ENCODE data around the gene TBC1D14.

TBC1D14 gene

DNA sequence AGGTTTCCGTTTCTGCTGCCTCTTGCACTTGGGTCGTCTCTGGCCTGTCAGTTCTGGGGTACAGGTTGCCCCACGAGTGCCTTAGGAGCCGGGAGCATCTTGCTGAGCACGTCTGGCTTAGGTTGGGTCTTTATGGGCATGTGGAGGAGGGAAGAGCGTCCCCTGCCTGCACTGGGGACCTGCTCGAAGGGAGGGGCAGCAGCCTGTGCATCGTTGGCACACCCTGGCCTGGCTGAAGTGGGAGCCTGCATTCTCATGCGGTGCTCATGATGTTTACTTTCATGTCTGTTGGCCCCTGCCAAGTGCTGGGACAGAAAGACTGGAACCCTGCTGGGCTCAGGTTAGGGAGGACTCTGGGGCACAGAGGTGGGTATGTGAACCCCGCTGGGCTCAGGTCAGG lies 109.7 kb downstream of the TBC1D14 start:
- no peak for DNase-seq (ENCODE audit: extremely low read depth, insufficient read length)
- H3K27me3 ChIP-seq (replicated peaks; ENCODE audit: control insufficient read depth, insufficient read depth, low read length), result no peaks in the 10 kb centered on the region
- H3K4me3 ChIP-seq (replicated peaks; ENCODE audit: low read depth, low read length), result no peak overlapping the region
- H3K36me3 ChIP-seq (ENCODE audit: control insufficient read depth, insufficient read depth, low read length), result peaks cover 21% of the 10 kb centered on the region
- TF ChIP-seq, protein P1, sequence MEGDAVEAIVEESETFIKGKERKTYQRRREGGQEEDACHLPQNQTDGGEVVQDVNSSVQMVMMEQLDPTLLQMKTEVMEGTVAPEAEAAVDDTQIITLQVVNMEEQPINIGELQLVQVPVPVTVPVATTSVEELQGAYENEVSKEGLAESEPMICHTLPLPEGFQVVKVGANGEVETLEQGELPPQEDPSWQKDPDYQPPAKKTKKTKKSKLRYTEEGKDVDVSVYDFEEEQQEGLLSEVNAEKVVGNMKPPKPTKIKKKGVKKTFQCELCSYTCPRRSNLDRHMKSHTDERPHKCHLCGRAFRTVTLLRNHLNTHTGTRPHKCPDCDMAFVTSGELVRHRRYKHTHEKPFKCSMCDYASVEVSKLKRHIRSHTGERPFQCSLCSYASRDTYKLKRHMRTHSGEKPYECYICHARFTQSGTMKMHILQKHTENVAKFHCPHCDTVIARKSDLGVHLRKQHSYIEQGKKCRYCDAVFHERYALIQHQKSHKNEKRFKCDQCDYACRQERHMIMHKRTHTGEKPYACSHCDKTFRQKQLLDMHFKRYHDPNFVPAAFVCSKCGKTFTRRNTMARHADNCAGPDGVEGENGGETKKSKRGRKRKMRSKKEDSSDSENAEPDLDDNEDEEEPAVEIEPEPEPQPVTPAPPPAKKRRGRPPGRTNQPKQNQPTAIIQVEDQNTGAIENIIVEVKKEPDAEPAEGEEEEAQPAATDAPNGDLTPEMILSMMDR (IDR thresholded peaks at IDR 0.05; ENCODE audit: insufficient read depth, low read length, poor library complexity, severe bottlenecking), result no peak

DNA sequence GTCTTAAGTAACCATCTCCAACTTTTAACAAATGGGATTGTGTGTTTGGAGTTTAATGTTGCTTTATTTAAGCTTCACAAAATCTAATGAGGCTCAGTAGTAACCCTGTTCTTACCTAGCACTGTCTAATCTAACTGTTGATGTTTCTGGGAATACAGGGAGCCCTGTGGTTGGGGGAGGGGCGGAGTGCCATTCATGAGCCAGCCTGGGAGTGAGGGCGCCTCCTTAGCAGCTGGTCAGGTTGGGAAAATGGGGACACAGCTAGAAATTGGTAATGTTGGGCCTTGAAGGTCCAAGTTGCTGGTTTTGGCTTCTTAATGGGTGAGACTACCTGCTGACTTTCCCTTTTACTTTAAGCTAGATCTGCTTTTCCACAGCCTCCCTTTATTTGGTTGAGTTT lies 110.7 kb downstream of the TBC1D14 start:
- H3K36me3 ChIP-seq (ENCODE audit: control insufficient read depth, insufficient read depth, low read length), result peaks cover 22% of the 10 kb centered on the region
- H3K4me3 ChIP-seq (replicated peaks; ENCODE audit: low read depth, low read length), result no peak overlapping the region
- no peak for DNase-seq (ENCODE audit: extremely low read depth, insufficient read length)
- no peaks in the 10 kb centered on the region for H3K27me3 ChIP-seq (replicated peaks; ENCODE audit: control insufficient read depth, insufficient read depth, low read length)
- TF ChIP-seq, protein P1 (IDR thresholded peaks at IDR 0.05; ENCODE audit: insufficient read depth, low read length, poor library complexity, severe bottlenecking), result no peak

DNA sequence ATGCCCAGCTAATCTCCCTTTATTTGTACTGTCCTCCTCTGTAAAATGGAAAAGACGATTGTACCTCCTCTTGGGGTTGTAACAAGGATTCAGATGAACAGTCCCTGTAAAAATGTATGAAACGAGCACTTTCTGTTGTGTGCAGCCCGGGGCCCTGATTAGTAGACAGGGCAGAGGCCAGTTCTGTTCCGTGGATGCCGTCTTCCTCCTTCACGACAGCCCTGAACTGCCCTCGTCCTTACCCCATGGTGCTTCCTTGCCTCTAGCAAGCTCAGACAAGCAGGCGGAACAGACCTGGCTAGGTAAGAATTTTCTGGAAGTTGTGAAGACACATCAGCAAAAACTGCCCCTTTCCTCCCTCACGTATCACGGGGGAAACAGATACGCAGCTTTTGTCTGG lies 111.2 kb downstream of the TBC1D14 start:
- Histone ChIP-seq H3K36me3 (ENCODE audit: control insufficient read depth, insufficient read depth, low read length) (peaks cover 24% of the 10 kb centered on the region), H3K27me3 (replicated peaks; ENCODE audit: control insufficient read depth, insufficient read depth, low read length) (no peaks in the 10 kb centered on the region), H3K4me3 (replicated peaks; ENCODE audit: low read depth, low read length) (no peak overlapping the region)
- TF ChIP-seq, protein P1 (IDR thresholded peaks at IDR 0.05; ENCODE audit: insufficient read depth, low read length, poor library complexity, severe bottlenecking), result no peak
- no peak for DNase-seq (ENCODE audit: extremely low read depth, insufficient read length)

DNA sequence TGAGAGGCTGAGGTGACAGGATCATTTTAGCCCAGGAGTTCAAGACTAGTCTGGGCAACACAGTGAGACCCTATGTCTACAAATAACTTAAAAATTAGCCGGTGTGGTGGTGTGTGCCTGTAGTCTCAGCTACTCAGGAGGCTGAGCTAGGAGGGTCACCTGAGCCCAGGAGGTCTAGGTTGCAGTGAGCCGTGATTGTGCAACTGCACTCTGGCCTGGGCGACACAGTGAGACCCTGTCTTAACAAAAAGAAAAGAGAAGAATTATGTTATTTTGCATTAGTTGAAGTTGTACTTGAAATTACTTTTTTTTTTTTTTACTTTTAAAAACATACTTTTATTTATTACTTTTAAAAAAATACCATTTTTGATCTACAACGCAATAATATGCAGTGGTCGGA lies 111.7 kb downstream of the TBC1D14 start:
- TF ChIP-seq, protein P1 (IDR thresholded peaks at IDR 0.05; ENCODE audit: insufficient read depth, low read length, poor library complexity, severe bottlenecking), result no peak
- no peak for DNase-seq (ENCODE audit: extremely low read depth, insufficient read length)
- Histone ChIP-seq H3K36me3 (ENCODE audit: control insufficient read depth, insufficient read depth, low read length) (peaks cover 22% of the 10 kb centered on the region), H3K4me3 (replicated peaks; ENCODE audit: low read depth, low read length) (no peak overlapping the region), H3K27me3 (replicated peaks; ENCODE audit: control insufficient read depth, insufficient read depth, low read length) (no peaks in the 10 kb centered on the region)

DNA sequence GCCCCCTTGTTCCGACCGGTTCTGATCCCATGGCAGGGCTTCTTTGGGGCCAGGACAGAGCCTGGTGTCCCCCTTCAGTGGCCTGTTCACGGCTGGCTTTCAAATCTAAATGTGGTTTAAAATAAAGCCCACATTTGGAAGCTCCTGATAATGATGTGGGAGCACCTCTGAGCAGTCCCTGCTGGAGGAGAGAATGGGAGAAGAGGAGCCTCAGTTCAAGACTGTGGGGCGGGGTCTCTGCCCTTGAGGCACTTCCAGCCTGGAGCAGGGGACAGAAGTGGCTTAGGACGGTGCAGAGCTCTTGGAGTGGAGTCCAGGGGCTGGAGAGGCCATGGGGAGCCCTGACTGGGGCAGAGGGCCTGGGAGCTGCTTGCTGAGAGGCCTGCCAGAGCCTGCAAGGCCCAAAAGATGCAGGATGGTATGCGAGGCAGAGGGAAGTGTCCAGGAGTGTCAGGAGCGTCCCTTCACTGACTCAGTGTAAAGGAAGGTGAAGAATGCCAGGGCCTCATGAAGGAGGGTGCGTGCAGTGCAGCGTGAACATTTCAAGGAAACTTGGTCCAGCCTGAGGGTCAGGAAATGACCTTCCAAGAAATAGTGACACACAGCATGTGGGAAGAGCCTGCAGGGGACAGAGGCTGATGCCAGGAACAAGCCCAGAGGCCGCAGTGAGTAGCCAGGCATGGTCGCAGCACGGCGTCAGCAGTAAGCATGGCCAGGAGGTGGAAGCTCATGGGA lies 112.5 kb downstream of the TBC1D14 start:
- DNase-seq (ENCODE audit: extremely low read depth, insufficient read length), result no peak
- H3K27me3 ChIP-seq (replicated peaks; ENCODE audit: control insufficient read depth, insufficient read depth, low read length), result no peaks in the 10 kb centered on the region
- H3K36me3 ChIP-seq (ENCODE audit: control insufficient read depth, insufficient read depth, low read length), result peaks cover 20% of the 10 kb centered on the region
- H3K4me3 ChIP-seq (replicated peaks; ENCODE audit: low read depth, low read length), result no peak overlapping the region
- TF ChIP-seq, protein P1 (IDR thresholded peaks at IDR 0.05; ENCODE audit: insufficient read depth, low read length, poor library complexity, severe bottlenecking), result no peak

DNA sequence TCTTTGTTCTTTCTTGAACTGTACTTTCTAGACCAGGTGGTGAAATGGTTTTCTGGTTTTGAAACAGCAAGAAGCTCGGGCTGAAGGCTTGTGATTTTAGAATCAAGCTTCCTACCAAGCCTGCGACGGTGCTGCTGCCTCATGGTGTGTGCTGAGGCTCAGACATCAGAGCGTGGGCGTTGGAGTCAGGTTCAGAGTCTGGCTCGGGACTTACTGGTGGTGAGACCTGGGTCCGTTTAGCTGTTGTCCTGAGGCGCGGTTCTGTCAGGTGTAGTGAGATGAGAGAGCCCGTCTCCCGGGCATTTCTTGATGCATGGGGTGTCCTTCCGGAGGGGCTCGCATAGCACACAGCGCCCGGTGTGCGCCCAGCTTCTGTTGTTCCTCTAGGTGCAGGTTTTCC lies 113.9 kb downstream of the TBC1D14 start:
- Histone ChIP-seq H3K4me3 (replicated peaks; ENCODE audit: low read depth, low read length) (no peak overlapping the region), H3K36me3 (ENCODE audit: control insufficient read depth, insufficient read depth, low read length) (peaks cover 20% of the 10 kb centered on the region), H3K27me3 (replicated peaks; ENCODE audit: control insufficient read depth, insufficient read depth, low read length) (no peaks in the 10 kb centered on the region)
- TF ChIP-seq, protein P1 (IDR thresholded peaks at IDR 0.05; ENCODE audit: insufficient read depth, low read length, poor library complexity, severe bottlenecking), result no peak
- DNase-seq (ENCODE audit: extremely low read depth, insufficient read length), result no peak

All from GM06990 (cell line).